Hepatocyte (in vitro differentiated cells): ENCODE data around the gene LNPEP. TPM values are rescaled to one million over a fixed set of nuclear protein-coding genes. Genes with fewer than 3 reads are reported as not detected.

Experiments
- DNase-seq: peaks from one replicate; pipeline ENCODE4 v3.0.0-alpha.2; 2016; ENCODE audit warnings: low spot score
- H2AFZ ChIP-seq: fragments of 200-600 bp; sonication (generic); 2 replicates; pipeline ENCODE4 v1.6.0; 2016; ENCODE audit warnings: antibody characterized with exemption, mild to moderate bottlenecking
- H3K27ac ChIP-seq: fragments of 200-600 bp; sonication (generic); 2 replicates; pipeline ENCODE4 v1.5.1; 2016; ENCODE audit warnings: mild to moderate bottlenecking
- H3K27me3 ChIP-seq: fragments of 200-600 bp; sonication (generic); 2 replicates; pipeline ENCODE4 v1.6.1; 2016
- H3K36me3 ChIP-seq: fragments of 200-600 bp; sonication (generic); replicated peaks from 2 replicates; pipeline ENCODE4 v1.5.1; 2016; ENCODE audit warnings: low read depth; ENCODE audit not compliant: insufficient read depth
- H3K4me1 ChIP-seq: fragments of 200-600 bp; sonication (generic); 2 replicates; pipeline ENCODE4 v1.5.1; 2016; ENCODE audit warnings: mild to moderate bottlenecking, moderate library complexity; ENCODE audit not compliant: insufficient read depth
- H3K4me2 ChIP-seq: fragments of 200-600 bp; sonication (generic); 2 replicates; pipeline ENCODE4 v1.6.0; 2016
- H3K4me3 ChIP-seq: fragments of 200-600 bp; sonication (generic); 2 replicates; pipeline ENCODE4 v1.5.1; 2016; ENCODE audit warnings: mild to moderate bottlenecking
- H3K79me2 ChIP-seq: fragments of 200-600 bp; sonication (generic); 2 replicates; pipeline ENCODE4 v1.6.0; 2017; ENCODE audit warnings: mild to moderate bottlenecking
- H3K9me2 ChIP-seq: fragments of 200-600 bp; sonication (generic); replicated peaks from 2 replicates; pipeline ENCODE4 v1.6.0; 2017; ENCODE audit warnings: mild to moderate bottlenecking; ENCODE audit not compliant: insufficient read depth
- H3K9me3 ChIP-seq: fragments of 200-600 bp; sonication (generic); 2 replicates; pipeline ENCODE4 v1.5.1; 2016; ENCODE audit warnings: low read depth, mild to moderate bottlenecking
- H4K20me1 ChIP-seq: fragments of 200-600 bp; sonication (generic); 2 replicates; pipeline ENCODE4 v1.6.0; 2016; ENCODE audit warnings: mild to moderate bottlenecking; ENCODE audit not compliant: insufficient read depth, poor library complexity, severe bottlenecking
- EZH2 ChIP-seq: fragments of 200-600 bp; sonication (generic); IDR thresholded peaks from 2 replicates; pipeline ENCODE4 v1.6.1; 2016; ENCODE audit warnings: antibody characterized with exemption, mild to moderate bottlenecking, borderline replicate concordance
- EZH2phosphoT487 ChIP-seq: fragments of 200-600 bp; sonication (generic); IDR thresholded peaks from one replicate; pipeline ENCODE4 v1.6.1; 2018; ENCODE audit warnings: antibody characterized with exemption, mild to moderate bottlenecking, low read depth, moderate library complexity; ENCODE audit not compliant: unreplicated experiment, severe bottlenecking
- WGBS: methylation state at CpG from one replicate; pipeline ENCODE4 v1.1.6; 2016; ENCODE audit warnings: low lambda C conversion rate; ENCODE audit errors: missing lambda C conversion rate; 5-methylcytosine and 5-hydroxymethylcytosine counted together
- polyA plus RNA-seq: library from polyadenylated mRNA; unstranded; fragments of >200 nt; fragmentation: Nextera tagmentation; extraction: Ambion mirVana; gene quantifications from 2 replicates; pipeline ENCODE4 v1.2.1, GENCODE V29; 2016
- total RNA-seq: library from RNA; depleted of rRNA; stranded (reverse); fragments of >200 nt; gene quantifications from 2 replicates; pipeline ENCODE4 v1.2.3, GENCODE V29; 2014
- TF ChIP-seq, protein P1 (sequence below): fragments of 200-600 bp; sonication (generic); IDR thresholded peaks from 2 replicates; pipeline ENCODE4 v1.5.1; 2016; ENCODE audit warnings: antibody characterized with exemption, mild to moderate bottlenecking; ENCODE audit not compliant: poor library complexity

LNPEP gene
- total and polyA plus RNA-seq, 2 experiments from 2014 or later, result 4.9 to 32.6 TPM

DNA sequence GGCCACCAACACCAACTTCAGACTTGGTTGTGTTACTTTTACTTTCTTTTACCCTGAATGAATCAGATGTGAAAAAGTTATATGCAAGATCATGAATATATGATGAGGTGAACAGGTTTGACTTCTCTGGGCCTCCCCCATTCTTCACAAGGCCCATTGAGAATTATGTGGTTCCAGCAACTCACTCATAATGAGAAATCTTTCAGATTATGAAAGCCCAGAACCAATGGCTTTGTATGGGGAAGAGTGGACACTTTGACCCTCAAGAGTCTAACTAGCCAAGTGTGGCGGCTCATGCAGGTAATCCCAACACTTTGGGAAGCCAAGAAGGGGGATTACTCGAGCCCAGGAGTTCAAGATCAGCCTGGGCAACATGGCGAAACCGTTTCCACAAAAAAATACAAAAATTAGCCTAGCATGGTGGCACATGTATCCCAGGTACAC lies 16.1 kb upstream of the LNPEP start:
- Histone ChIP-seq H3K9me2 (no peaks in the 10 kb centered on the region), H2AFZ (no peak overlapping the region), H3K4me1 (no peaks in the 10 kb centered on the region), H3K27ac (no peak overlapping the region), H3K27me3 (no peaks in the 10 kb centered on the region), H3K36me3 (no peaks in the 10 kb centered on the region), H3K9me3 (no peaks in the 10 kb centered on the region), H3K79me2 (no peaks in the 10 kb centered on the region), H3K4me3 (no peak overlapping the region), H3K4me2 (no peak overlapping the region), H4K20me1 (no peaks in the 10 kb centered on the region)
- DNase-seq, result no peak
- TF ChIP-seq EZH2 (no peak), EZH2phosphoT487 (no peak)
- TF ChIP-seq, protein P1, sequence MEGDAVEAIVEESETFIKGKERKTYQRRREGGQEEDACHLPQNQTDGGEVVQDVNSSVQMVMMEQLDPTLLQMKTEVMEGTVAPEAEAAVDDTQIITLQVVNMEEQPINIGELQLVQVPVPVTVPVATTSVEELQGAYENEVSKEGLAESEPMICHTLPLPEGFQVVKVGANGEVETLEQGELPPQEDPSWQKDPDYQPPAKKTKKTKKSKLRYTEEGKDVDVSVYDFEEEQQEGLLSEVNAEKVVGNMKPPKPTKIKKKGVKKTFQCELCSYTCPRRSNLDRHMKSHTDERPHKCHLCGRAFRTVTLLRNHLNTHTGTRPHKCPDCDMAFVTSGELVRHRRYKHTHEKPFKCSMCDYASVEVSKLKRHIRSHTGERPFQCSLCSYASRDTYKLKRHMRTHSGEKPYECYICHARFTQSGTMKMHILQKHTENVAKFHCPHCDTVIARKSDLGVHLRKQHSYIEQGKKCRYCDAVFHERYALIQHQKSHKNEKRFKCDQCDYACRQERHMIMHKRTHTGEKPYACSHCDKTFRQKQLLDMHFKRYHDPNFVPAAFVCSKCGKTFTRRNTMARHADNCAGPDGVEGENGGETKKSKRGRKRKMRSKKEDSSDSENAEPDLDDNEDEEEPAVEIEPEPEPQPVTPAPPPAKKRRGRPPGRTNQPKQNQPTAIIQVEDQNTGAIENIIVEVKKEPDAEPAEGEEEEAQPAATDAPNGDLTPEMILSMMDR, result no peak
- WGBS, result 98% methylated on average over 4 of the region's 4 CpGs

DNA sequence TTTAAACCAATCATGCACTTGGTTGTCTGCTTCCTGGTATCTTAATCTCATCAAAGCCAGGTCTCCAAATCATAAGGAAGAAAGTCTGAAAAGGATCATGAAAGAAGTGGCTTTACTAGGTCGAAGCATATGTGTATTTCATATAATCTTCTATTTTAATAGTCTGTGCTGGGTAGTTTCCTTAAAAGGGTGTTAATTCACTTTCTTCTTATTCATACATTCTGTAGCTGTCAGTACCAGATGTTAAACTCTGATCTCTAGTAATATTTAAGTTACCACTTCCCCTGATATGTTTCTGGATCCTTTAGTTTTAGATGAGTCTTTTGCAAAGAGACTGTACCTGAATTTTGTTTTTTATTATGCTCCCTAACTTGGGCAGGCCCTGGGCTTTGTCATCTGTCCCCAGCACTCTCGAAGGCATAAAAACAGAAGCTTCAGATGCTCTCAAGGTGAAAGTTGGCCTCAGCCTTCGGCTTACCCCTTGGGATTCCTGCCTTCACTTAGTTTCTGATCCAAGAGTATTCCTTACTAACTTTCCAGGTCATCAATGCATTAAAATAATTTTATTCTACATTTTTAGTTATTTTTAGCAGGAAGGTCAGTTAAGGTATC lies 15.0 kb upstream of the LNPEP start:
- Histone ChIP-seq H3K4me2 (no peak overlapping the region), H3K4me3 (no peak overlapping the region), H3K79me2 (no peaks in the 10 kb centered on the region), H3K27ac (no peak overlapping the region), H4K20me1 (no peaks in the 10 kb centered on the region), H3K9me2 (no peaks in the 10 kb centered on the region), H3K27me3 (no peaks in the 10 kb centered on the region), H2AFZ (no peak overlapping the region), H3K9me3 (no peaks in the 10 kb centered on the region), H3K36me3 (no peaks in the 10 kb centered on the region), H3K4me1 (no peaks in the 10 kb centered on the region)
- no peak for DNase-seq
- 71% methylated on average over 3 of the region's 3 CpGs for WGBS
- TF ChIP-seq, protein P1, result no peak
- no peak for TF ChIP-seq EZH2phosphoT487
- no peak for TF ChIP-seq EZH2

DNA sequence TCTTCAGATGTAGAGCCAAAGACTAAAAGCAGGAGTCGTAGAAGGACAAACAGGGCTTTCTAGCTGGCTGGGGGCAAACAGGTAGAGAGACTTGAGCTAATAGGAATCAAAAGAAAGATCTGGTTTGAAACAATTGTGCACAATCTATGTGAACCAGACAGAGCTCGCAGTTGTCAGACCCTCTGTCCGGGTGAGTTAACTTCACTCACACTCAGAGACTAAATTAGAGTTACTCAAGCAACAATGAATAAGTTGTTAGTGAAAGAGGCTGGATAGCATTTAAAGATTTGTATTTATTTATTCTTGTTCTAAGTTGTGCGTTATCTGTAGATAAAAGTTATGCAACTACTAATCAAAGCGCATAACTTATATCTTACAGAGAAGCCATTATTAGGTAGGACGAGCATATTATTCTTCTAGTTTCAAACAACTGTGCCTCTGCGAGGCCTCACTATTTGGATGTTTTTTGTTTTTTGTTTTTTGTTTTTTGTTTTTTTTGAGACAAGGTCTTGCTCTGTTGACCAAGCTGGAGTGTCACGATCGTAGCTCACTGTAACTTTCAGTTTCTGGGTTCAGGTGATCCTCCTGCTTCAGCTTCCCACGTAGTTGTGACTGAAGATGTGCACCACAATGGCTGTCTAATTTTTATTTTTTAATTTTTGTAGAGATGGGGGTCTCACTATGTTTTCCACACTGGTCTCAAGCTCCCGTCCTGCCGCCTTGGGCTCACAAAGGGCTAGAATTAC lies 13.2 kb upstream of the LNPEP start:
- TF ChIP-seq, protein P1, result no peak
- TF ChIP-seq EZH2 (no peak), EZH2phosphoT487 (no peak)
- H4K20me1 ChIP-seq, result no peaks in the 10 kb centered on the region
- no peak overlapping the region for H2AFZ ChIP-seq
- no peaks in the 10 kb centered on the region for H3K9me3 ChIP-seq
- WGBS, result 94% methylated on average over 12 of the region's 12 CpGs
- no peak for DNase-seq
- H3K27ac ChIP-seq, result no peak overlapping the region
- H3K4me3 ChIP-seq, result no peak overlapping the region
- H3K9me2 ChIP-seq, result no peaks in the 10 kb centered on the region
- no peaks in the 10 kb centered on the region for H3K36me3 ChIP-seq
- no peak overlapping the region for H3K4me2 ChIP-seq
- no peaks in the 10 kb centered on the region for H3K79me2 ChIP-seq
- H3K27me3 ChIP-seq, result no peaks in the 10 kb centered on the region
- H3K4me1 ChIP-seq, result no peaks in the 10 kb centered on the region
